GM23338 (cell line): ENCODE measurements around the gene TCF7L1. TPM values are rescaled to one million over a fixed set of nuclear protein-coding genes. Genes with fewer than 3 reads are reported as not detected.

Experiments used
- ATAC-seq: fragments of 200-7000 bp; cut with Tn5 transposase; 3 replicates; pipeline ENCODE4 v1.9.1; 2020
- DNase-seq: peaks from one replicate; pipeline ENCODE4 v3.0.0-alpha.2; 2015; ENCODE audit warnings: low spot score
- H2AFZ ChIP-seq: fragments of 200-600 bp; sonication (generic); 2 replicates; pipeline ENCODE4 v1.8.0; 2016; ENCODE audit warnings: antibody characterized with exemption, mild to moderate bottlenecking, moderate library complexity
- H3F3A ChIP-seq: fragments of 200-600 bp; sonication (generic); replicated peaks from 2 replicates; pipeline ENCODE4 v1.8.0; 2017; ENCODE audit warnings: antibody characterized with exemption, mixed run types, low read depth
- H3K27ac ChIP-seq: fragments of 200-600 bp; sonication (generic); 2 replicates; pipeline ENCODE4 v1.6.1; 2016; ENCODE audit warnings: low read depth
- H3K27me3 ChIP-seq: fragments of 200-600 bp; sonication (generic); 2 replicates; pipeline ENCODE4 v1.8.0; 2016; ENCODE audit warnings: mild to moderate bottlenecking, mixed run types, moderate library complexity; ENCODE audit not compliant: insufficient read depth
- H3K36me3 ChIP-seq: fragments of 200-600 bp; sonication (generic); 2 replicates; pipeline ENCODE4 v1.8.0; 2016; ENCODE audit warnings: mild to moderate bottlenecking; ENCODE audit not compliant: insufficient read depth
- H3K4me1 ChIP-seq: fragments of 200-600 bp; sonication (generic); 2 replicates; pipeline ENCODE4 v1.8.0; 2016; ENCODE audit warnings: mild to moderate bottlenecking, moderate library complexity; ENCODE audit not compliant: insufficient read depth
- H3K4me2 ChIP-seq: fragments of 200-600 bp; sonication (generic); 2 replicates; pipeline ENCODE4 v1.7.1; 2017; ENCODE audit warnings: mixed run types
- H3K4me3 ChIP-seq: fragments of 200-600 bp; sonication (generic); 2 replicates; pipeline ENCODE4 v1.6.1; 2016; ENCODE audit warnings: mixed run types
- H3K79me2 ChIP-seq: fragments of 200-600 bp; sonication (generic); replicated peaks from 2 replicates; pipeline ENCODE4 v1.8.0; 2017; ENCODE audit warnings: mild to moderate bottlenecking; ENCODE audit not compliant: insufficient read depth
- H3K9me2 ChIP-seq: fragments of 200-600 bp; sonication (generic); 2 replicates; pipeline ENCODE4 v1.8.0; 2017; ENCODE audit not compliant: insufficient read depth
- H4K20me1 ChIP-seq: fragments of 200-600 bp; sonication (generic); replicated peaks from 2 replicates; pipeline ENCODE4 v1.8.0; 2017; ENCODE audit warnings: mild to moderate bottlenecking; ENCODE audit not compliant: insufficient read depth
- H3K27ac Mint-ChIP-seq: 2 replicates; pipeline ENCODE4 v1.8.0; 2020; ENCODE audit warnings: inconsistent platforms, mild to moderate bottlenecking, moderate library complexity, mixed read lengths
- H3K27me3 Mint-ChIP-seq: 3 replicates; pipeline ENCODE4 v1.8.0; 2022; ENCODE audit warnings: low read depth, mild to moderate bottlenecking, moderate library complexity, mixed read lengths, inconsistent platforms; ENCODE audit not compliant: insufficient read depth, poor library complexity
- H3K36me3 Mint-ChIP-seq: 3 replicates; pipeline ENCODE4 v1.8.0; 2021; ENCODE audit warnings: low read depth, mild to moderate bottlenecking, inconsistent platforms, moderate library complexity, mixed read lengths
- H3K4me1 Mint-ChIP-seq: 3 replicates; pipeline ENCODE4 v1.8.0; 2020; ENCODE audit warnings: mild to moderate bottlenecking, inconsistent platforms, mixed read lengths
- H3K4me3 Mint-ChIP-seq: 3 replicates; pipeline ENCODE4 v1.8.0; 2021; ENCODE audit warnings: moderate library complexity, mild to moderate bottlenecking, inconsistent platforms, mixed read lengths
- H3K9me3 Mint-ChIP-seq: 3 replicates; pipeline ENCODE4 v1.8.0; 2020; ENCODE audit warnings: moderate library complexity, mild to moderate bottlenecking, inconsistent platforms, mixed read lengths
- CREB1 ChIP-seq: fragments of 250-450 bp; sonication (Bioruptor Pico); IDR thresholded peaks from 2 replicates; pipeline ENCODE4 v1.5.0; 2020; ENCODE audit warnings: low read depth, mild to moderate bottlenecking, moderate library complexity
- EZH2 ChIP-seq: fragments of 200-600 bp; sonication (generic); IDR thresholded peaks from one replicate; pipeline ENCODE4 v1.8.0; 2017; ENCODE audit warnings: antibody characterized with exemption, mild to moderate bottlenecking, low read depth; ENCODE audit not compliant: unreplicated experiment
- JUNB ChIP-seq: IDR thresholded peaks from one replicate; pipeline ENCODE4 v1.6.1; 2016; ENCODE audit warnings: antibody characterized with exemption; ENCODE audit not compliant: unreplicated experiment
- POLR2AphosphoS5 ChIP-seq: IDR thresholded peaks from 2 replicates; pipeline ENCODE4 v1.6.1; 2016; ENCODE audit warnings: antibody characterized with exemption, low read depth
- STAT1 ChIP-seq: IDR thresholded peaks from one replicate; pipeline ENCODE4 v1.6.1; 2016; ENCODE audit warnings: antibody characterized with exemption; ENCODE audit not compliant: unreplicated experiment
- ZNF114 ChIP-seq: fragments of 250-450 bp; sonication (Bioruptor Pico); IDR thresholded peaks from 2 replicates; pipeline ENCODE4 v1.5.0; 2020; ENCODE audit warnings: mild to moderate bottlenecking, moderate library complexity
- ZNF331 ChIP-seq: fragments of 250-450 bp; sonication (Bioruptor Pico); IDR thresholded peaks from 2 replicates; pipeline ENCODE4 v1.5.0; 2020; ENCODE audit warnings: low read depth, mild to moderate bottlenecking, moderate library complexity
- polyA plus RNA-seq: library from polyadenylated mRNA; unstranded; fragments of >200 nt; fragmentation: Nextera tagmentation; extraction: Ambion mirVana; gene quantifications from 2 replicates; pipeline ENCODE4 v1.2.1, GENCODE V29; 2016
- total RNA-seq: library from RNA; depleted of rRNA; stranded (reverse); fragments of >200 nt; shearing (Covaris generic); gene quantifications from 2 replicates; pipeline ENCODE4 v1.2.3, GENCODE V29; 2014
- TF ChIP-seq, protein P1 (sequence below): IDR thresholded peaks from one replicate; pipeline ENCODE4 v1.6.1; 2018; ENCODE audit warnings: antibody characterized with exemption; ENCODE audit not compliant: unreplicated experiment
- TF ChIP-seq, protein P2 (sequence below): IDR thresholded peaks from 2 replicates; pipeline ENCODE4 v1.6.1; 2016; ENCODE audit warnings: antibody characterized with exemption
- TF ChIP-seq, protein P3 (sequence below), 2 experiments: fragments of 200-600 bp in 1 of 2; sonication (generic) in 1 of 2; conservative IDR thresholded peaks; 2 replicates each; pipeline versions ENCODE4 v1.5.1 to v1.6.1; 2016 to 2017; ENCODE audit warnings: antibody characterized with exemption in 2 of 2, low read depth in 2 of 2, mild to moderate bottlenecking in 2 of 2, moderate library complexity in 1 of 2

Gene TCF7L1
- total and polyA plus RNA-seq, 2 experiments from 2014 or later, result 47.3 to 101 TPM

DNA sequence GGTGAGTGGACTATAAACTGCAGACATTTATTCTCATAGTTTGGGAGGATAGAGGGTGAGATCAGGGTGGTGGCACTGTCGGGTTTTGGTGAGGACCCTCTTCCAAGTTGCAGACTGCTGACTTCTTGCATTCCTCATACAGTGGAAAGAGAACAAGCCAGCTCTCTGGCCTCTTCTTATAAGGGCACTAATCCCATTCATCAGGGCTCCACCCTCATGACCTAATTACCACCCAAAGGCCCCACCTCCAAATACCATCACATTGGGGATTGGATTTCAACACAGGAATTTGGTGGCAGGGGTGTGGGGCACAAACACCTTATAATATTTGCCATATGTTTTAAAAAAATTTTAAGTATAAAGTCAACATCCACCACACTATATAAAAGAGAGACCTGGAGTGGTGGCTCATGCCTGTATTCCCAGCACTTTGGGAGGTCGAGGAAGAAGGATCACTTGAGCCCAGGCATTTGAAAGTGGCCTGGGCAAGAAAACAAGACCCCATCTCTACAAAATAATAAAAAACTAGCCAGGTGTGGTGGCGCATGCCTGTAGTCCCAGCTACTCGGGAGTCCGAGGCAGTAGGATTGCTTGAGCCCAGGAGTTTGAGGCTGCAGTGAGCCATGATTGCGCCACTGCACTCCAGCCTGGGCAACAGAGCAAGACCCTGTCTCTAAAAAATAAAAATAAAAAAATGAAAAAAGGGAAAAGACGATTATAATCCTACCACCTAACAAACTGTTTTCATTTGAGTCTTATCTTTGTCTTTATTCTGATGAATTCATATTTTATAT, 44.0 kb downstream of the TCF7L1 start (continued):
- TF ChIP-seq, protein P1, sequence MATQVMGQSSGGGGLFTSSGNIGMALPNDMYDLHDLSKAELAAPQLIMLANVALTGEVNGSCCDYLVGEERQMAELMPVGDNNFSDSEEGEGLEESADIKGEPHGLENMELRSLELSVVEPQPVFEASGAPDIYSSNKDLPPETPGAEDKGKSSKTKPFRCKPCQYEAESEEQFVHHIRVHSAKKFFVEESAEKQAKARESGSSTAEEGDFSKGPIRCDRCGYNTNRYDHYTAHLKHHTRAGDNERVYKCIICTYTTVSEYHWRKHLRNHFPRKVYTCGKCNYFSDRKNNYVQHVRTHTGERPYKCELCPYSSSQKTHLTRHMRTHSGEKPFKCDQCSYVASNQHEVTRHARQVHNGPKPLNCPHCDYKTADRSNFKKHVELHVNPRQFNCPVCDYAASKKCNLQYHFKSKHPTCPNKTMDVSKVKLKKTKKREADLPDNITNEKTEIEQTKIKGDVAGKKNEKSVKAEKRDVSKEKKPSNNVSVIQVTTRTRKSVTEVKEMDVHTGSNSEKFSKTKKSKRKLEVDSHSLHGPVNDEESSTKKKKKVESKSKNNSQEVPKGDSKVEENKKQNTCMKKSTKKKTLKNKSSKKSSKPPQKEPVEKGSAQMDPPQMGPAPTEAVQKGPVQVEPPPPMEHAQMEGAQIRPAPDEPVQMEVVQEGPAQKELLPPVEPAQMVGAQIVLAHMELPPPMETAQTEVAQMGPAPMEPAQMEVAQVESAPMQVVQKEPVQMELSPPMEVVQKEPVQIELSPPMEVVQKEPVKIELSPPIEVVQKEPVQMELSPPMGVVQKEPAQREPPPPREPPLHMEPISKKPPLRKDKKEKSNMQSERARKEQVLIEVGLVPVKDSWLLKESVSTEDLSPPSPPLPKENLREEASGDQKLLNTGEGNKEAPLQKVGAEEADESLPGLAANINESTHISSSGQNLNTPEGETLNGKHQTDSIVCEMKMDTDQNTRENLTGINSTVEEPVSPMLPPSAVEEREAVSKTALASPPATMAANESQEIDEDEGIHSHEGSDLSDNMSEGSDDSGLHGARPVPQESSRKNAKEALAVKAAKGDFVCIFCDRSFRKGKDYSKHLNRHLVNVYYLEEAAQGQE, result no peak
- TF ChIP-seq POLR2AphosphoS5 (no peak), JUNB (no peak), STAT1 (no peak)
- TF ChIP-seq, protein P2, sequence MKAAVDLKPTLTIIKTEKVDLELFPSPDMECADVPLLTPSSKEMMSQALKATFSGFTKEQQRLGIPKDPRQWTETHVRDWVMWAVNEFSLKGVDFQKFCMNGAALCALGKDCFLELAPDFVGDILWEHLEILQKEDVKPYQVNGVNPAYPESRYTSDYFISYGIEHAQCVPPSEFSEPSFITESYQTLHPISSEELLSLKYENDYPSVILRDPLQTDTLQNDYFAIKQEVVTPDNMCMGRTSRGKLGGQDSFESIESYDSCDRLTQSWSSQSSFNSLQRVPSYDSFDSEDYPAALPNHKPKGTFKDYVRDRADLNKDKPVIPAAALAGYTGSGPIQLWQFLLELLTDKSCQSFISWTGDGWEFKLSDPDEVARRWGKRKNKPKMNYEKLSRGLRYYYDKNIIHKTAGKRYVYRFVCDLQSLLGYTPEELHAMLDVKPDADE, result no peak

DNA sequence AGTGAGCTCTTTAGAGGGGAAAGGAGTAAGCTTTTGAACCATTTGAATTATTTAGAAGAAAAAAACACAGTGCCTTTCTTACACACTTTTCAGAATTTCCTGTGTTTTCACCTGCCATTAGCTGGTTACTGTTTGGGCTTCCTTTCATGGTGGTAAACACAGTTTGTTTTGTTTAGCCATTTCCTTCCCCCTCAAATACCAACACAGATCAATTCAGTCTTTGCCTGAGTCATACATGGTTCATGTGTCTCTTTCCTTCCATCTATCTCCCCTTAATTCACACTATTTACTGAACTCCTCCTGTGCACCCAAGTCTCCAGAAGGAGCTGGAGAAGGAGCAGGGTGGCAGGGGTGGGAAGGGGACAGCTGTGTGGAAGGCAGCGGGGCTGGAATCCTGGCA, 45.0 kb downstream of the TCF7L1 start:
- Histone ChIP-seq H3K9me2 (no peaks in the 10 kb centered on the region), H3F3A (peaks cover 21% of the 10 kb centered on the region; the same call in 1 of the 2 replicates), H3K79me2 (peaks cover 100% of the 10 kb centered on the region), H3K4me1 (peaks cover 88% of the 10 kb centered on the region), H4K20me1 (peaks cover 77% of the 10 kb centered on the region), H3K27me3 (no peaks in the 10 kb centered on the region), H3K4me2 (peak overlapping the region; percentile 78), H3K27ac (peak overlapping the region; percentile 86), H3K4me3 (peak overlapping the region; percentile 21), H3K36me3 (0 out of 2 replicates have a peak, but pooled peaks cover 4% of the 10 kb centered on the region), H2AFZ (no peak overlapping the region)
- ATAC-seq (no peak), DNase-seq (no peak)
- Mint-ChIP-seq H3K4me3 (peak overlapping the region; percentile 52; the same call in 2 of the 3 replicates), H3K27ac (peak overlapping the region; percentile 76), H3K4me1 (peaks cover 92% of the 10 kb centered on the region), H3K27me3 (peaks cover 12% of the 10 kb centered on the region), H3K9me3 (no peaks in the 10 kb centered on the region), H3K36me3 (peaks cover 32% of the 10 kb centered on the region)
- TF ChIP-seq JUNB (no peak), ZNF331 (no peak), POLR2AphosphoS5 (no peak), CREB1 (CRISPR knock-in tag) (no peak), EZH2 (no peak), ZNF114 (CRISPR knock-in tag) (no peak)
- TF ChIP-seq, protein P1, result no peak
- TF ChIP-seq, protein P3, sequence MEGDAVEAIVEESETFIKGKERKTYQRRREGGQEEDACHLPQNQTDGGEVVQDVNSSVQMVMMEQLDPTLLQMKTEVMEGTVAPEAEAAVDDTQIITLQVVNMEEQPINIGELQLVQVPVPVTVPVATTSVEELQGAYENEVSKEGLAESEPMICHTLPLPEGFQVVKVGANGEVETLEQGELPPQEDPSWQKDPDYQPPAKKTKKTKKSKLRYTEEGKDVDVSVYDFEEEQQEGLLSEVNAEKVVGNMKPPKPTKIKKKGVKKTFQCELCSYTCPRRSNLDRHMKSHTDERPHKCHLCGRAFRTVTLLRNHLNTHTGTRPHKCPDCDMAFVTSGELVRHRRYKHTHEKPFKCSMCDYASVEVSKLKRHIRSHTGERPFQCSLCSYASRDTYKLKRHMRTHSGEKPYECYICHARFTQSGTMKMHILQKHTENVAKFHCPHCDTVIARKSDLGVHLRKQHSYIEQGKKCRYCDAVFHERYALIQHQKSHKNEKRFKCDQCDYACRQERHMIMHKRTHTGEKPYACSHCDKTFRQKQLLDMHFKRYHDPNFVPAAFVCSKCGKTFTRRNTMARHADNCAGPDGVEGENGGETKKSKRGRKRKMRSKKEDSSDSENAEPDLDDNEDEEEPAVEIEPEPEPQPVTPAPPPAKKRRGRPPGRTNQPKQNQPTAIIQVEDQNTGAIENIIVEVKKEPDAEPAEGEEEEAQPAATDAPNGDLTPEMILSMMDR (conservative IDR thresholded peaks at IDR 0.05; ENCODE audit: low read depth in 2 of 2), result no peak
